HG03139 (cell line): ENCODE measurements around the gene LTC4S.

Source experiments
- ATAC-seq: cut with Tn5 transposase; IDR thresholded peaks from one replicate; pipeline ENCODE4 v1.9.1; 2021; ENCODE audit not compliant: unreplicated experiment

The LTC4S gene

GRCh38 chr5:179795049-179795862, 1.5 kb downstream of the LTC4S start:
- ATAC-seq, result no peak

- peak; percentile 58 for ATAC-seq
Observed at GRCh38 chr5:179795863-179796833, 2.4 kb downstream of the LTC4S start.

DNA sequence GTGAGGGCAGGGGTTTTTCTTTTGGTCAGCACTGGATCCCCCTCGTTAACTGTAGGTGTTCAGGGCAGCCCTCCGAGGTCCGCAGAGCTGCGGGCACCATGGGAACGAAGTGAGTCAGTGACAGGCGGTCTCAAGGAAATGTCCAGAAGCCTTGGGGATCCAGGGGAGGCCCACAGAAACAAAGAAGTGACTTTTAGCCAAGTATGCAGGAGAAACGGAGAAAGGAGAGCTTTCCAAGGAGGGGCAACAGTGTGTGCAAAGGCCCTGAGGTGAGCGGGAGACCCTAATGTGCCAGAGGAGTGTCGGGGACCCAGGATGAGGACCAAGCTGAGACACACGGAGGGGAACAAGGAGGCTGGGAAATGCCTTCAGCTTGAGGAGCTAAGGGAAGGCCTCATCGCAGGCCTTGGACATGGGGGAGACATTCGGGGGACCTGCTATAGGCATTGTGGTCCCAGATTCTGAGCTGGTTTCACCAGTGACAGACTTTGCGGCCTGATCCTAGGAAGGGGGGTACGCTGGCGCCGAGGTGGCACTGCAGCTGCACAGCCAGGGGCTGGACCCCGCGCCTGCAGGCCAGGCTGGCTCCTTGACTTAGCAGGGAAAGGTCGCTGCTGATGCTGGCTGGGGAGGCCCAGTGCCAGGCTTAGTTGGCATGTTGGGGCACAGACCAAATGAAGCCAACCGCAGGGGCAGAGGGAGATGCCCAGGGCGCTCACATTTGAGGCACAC, 3.3 kb downstream of the LTC4S start:
- no peak for ATAC-seq

DNA sequence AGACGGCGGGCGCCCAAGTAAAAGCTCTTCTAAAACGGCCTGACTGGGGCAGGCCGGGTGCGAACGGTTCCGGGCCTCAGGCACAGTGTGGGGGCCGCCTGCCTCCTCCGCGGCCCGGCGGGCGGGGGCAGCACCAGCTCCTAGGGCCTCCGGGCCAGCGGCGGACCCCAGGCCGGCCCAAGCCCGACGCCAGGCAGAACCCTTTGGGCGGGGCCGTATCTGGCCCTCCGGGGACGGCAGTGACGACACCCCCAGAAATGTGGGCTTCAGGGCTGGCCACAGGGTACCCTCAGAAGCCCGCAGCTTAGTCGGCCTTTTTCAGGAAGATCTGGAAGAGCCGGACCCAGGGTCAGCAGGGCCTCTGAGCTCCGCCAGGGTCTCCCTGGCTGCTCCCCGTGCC, 4.0 kb downstream of the LTC4S start:
- no peak for ATAC-seq

- no peak for ATAC-seq
Observed at GRCh38 chr5:179798144-179798770, 4.5 kb downstream of the LTC4S start.

DNA sequence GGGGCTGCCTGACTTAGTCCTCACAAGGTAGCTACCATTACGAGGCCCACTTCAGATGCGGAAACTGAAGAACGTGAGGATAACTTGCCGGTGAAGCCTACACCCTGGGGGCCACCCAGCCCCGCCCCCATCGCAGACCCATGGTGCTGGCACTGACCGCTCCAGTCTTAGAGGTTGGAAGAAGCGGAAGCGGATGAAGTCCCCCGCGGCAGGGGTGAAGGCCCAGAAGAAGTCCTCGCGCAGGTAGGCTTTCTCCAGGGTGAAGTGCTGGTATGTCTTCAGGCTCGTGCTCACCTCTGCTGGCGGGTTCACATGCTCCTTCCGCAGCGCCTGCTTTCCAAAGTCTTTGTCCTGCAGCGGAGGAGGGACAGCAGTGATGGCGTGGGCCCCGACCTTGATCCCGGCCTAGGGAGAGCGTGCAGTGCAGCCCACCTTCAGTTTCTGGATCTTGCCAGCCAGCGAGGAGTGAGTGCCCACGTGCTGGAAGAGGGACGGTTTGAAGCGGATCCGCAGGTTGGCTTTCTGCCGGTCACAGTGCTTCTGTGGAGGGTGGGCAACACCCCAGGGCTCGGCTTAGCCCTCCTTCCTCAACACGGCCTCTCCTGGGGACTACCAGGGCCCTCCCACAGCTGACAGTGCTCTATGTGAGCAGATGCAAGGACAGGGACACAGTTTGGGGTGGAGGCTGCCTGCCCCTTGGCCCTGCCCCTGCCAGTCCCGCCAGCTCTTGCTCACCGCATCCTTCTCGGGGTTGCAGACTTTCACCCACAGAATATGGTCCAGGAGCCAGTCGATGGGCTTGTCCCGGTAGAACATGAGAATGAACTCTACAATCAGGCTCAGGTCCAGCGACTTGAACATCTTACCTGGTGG, 5.2 kb downstream of the LTC4S start:
- no peak for ATAC-seq

DNA sequence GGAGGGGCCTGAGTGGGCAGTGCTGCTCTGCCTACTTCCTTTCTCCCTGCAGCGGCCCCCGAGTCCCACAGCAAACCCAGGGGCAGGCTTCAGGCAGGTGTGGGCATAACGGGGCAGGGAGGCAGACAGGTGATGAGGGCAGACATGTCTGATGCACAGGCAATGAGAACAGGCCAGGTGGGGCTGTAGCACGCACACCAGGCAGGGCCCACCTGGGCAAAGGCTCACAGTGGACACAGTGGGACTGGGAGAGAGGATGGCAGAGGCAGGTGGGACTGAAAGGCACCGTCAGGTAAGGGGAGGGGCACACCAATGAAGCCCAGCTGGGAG, 5.8 kb downstream of the LTC4S start:
- ATAC-seq, result no peak

- ATAC-seq, result no peak
Observed at GRCh38 chr5:179800071-179800695, 6.4 kb downstream of the LTC4S start.

DNA sequence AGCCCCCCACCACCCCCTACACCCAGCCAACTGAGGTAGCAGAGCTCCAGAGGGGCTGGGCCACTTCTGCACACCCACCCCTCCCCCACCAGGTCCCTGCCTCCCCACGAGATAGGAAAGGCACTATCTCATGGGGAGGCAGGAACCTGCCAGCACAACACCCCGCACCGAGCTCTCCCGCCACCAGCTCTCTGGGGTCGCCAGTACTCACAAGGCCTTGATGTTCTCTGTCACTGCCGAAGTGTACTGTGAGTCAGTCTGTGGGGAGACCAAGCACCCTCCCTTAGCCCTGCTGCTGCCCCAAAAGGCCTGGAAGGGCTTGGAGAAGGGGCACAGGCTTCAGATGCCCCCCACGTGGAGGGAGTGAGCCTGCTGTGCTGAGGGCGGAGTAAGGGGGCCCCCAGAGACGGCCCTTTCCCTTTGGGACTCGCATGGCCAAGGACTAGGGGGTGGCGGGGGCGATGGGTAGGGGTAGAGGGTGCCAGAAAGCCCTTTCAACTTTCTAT, 7.0 kb downstream of the LTC4S start:
- no peak for ATAC-seq

- ATAC-seq, result no peak
Observed at GRCh38 chr5:179801304-179802206, 7.8 kb downstream of the LTC4S start.

DNA sequence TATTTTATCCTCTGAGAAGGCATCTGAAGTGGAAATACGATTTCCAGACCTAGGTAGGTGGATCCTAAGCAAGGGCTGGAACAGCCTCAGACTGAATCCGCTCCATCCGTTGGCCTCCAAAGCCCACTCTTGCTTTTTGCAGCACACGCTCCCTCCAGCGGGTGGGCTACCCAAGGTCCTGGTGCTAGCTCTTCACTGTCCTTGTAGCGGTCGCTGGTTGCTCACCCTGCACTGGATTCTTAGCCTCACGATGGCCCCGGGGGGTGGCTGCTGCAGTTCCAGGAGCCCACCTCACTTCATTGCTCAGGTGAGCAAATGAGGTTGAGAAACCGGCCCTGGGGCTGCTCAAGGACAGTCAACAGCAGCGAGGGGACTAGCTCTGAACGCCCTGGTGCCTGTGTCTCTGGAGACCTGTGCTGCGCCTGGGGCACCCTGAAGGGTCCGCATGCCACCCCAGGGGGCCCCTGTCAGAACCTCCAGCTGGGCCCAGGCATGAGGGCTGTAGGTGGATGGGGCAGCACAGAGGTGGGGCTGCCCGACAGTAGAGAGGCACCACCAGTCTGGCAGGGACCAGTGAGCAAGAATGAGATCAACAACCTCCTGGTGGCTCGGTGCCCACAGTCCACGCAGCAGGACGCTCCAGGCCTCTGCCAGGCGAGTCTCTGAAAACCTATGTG, 8.6 kb downstream of the LTC4S start:
- no peak for ATAC-seq

DNA sequence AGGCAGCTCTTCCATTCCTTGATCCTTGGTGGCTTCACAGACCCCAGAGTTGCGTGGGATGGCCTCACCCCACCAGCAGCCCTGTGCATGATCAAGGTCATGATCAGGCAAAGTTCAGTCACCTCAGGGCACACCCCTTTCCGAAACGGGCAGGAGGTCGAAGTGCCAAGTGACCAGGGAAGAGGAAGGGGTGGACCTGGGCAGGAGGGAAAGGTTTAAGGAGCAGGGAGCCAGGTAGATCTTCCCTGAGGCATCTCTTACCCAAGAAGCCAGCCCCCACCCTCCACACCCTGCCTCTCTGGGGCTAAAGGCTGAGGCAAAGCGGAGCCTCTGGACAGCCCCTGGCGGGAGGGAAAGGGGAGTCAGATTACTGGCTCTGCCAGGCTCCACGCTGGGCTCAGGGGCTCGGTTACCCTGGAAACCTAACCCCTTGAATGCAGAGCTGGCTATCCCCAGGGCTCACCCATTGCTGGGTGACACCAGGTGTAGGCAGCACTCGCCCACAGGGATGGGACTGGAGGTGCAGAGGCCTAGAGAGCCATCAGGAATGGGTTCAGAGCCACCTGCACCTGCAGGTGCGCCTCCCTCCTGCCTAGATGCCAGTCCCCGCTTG, 9.3 kb downstream of the LTC4S start:
- ATAC-seq, result no peak

- ATAC-seq, result no peak
Observed at GRCh38 chr5:179803651-179804554, 10.1 kb downstream of the LTC4S start.

- no peak for ATAC-seq
Observed at GRCh38 chr5:179804555-179804947, 10.8 kb downstream of the LTC4S start.

DNA sequence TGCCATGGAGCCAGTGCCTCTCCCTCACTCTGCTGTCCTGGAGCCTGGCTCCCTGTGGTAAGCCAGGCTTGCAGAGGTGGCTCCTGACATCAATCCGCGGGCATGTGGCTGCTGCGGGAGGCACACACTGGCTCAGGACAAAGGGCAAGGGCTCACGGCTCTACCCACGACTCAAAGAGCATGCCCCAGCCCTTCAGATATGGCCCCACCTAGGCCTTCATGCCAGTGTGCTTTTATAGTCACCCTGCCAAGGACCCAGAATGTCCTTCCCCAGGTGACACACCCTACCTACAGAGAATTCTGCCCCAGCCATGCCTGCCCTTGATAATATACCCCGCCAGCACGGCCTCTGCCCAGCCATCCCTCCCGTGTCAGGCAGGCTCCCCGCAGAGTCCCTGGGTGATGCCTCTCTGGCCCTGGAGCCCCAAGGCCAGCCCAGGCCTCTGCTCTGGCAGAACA, 11.3 kb downstream of the LTC4S start:
- ATAC-seq, result no peak
